Vagina (tissue), 2 donors: ENCODE data around the gene PAXX. TPM values are rescaled to one million over a fixed set of nuclear protein-coding genes. Genes with fewer than 3 reads are reported as not detected.

Source experiments
- DNase-seq, 2 donors: peaks; one replicate each; pipeline ENCODE4 v3.0.0-alpha.2; 2017; ENCODE audit errors: extremely low spot score in 2 of 2
- H3K27ac ChIP-seq: fragments of 200-600 bp; sonication (generic); one replicate; pipeline ENCODE4 v1.5.1; 2019
- H3K27me3 ChIP-seq: fragments of 200-600 bp; sonication (generic); one replicate; pipeline ENCODE4 v1.5.1; 2019
- H3K36me3 ChIP-seq, 2 donors: fragments of 200-600 bp; sonication (generic); one replicate each; pipeline ENCODE4 v1.5.1; 2017 to 2019
- H3K4me1 ChIP-seq: fragments of 200-600 bp; sonication (generic); one replicate; pipeline ENCODE4 v1.5.1; 2019
- H3K4me3 ChIP-seq, 2 donors: fragments of 200-600 bp; sonication (generic); 1 replicate in 1 of 2; 2 replicates in 1 of 2; pipeline ENCODE4 v1.5.1; 2016 to 2019
- H3K9me3 ChIP-seq: fragments of 200-600 bp; sonication (generic); one replicate; pipeline ENCODE4 v1.5.1; 2019
- POLR2A ChIP-seq, 2 donors: fragments of 450-650 bp; IDR thresholded peaks; one replicate each; pipeline ENCODE4 v1.6.1; 2017; ENCODE audit warnings: antibody characterized with exemption in 2 of 2, mild to moderate bottlenecking in 2 of 2, moderate library complexity in 2 of 2
- POLR2AphosphoS5 ChIP-seq, 2 donors: sonication (generic); formaldehyde crosslinking; IDR thresholded peaks; one replicate each; pipeline ENCODE4 v1.9.0; 2017; ENCODE audit warnings: antibody characterized with exemption in 2 of 2, mild to moderate bottlenecking in 2 of 2, low read depth in 1 of 2; ENCODE audit not compliant: insufficient read depth in 1 of 2
- intact Hi-C: fragments of 100-400 bp; cut with DNase I; formaldehyde crosslinking; loops from one replicate; pipeline ENCODE4 v1.15.1; 2023
- total RNA-seq: library from RNA; depleted of rRNA; stranded (reverse); fragments of >200 nt; gene quantifications from one replicate; pipeline ENCODE4 v1.2.3, GENCODE V29; 2016
- TF ChIP-seq, protein P1 (sequence below), 3 experiments: fragments of 450-650 bp in 2 of 3; fragments of 200-600 bp in 1 of 3; sonication (generic) in 1 of 3; IDR thresholded peaks; one replicate each; pipeline ENCODE4 v1.5.1; 2017 to 2019; ENCODE audit warnings: antibody characterized with exemption in 3 of 3, mild to moderate bottlenecking in 2 of 3, moderate library complexity in 2 of 3

The PAXX gene
- total RNA-seq = 62.9 TPM

- peaks cover 50% of the 10 kb centered on the region for H3K4me1 ChIP-seq
- no peaks in the 10 kb centered on the region for H3K27me3 ChIP-seq
- no peak for TF ChIP-seq POLR2A (IDR thresholded peaks at IDR 0.05)
- TF ChIP-seq, protein P1, sequence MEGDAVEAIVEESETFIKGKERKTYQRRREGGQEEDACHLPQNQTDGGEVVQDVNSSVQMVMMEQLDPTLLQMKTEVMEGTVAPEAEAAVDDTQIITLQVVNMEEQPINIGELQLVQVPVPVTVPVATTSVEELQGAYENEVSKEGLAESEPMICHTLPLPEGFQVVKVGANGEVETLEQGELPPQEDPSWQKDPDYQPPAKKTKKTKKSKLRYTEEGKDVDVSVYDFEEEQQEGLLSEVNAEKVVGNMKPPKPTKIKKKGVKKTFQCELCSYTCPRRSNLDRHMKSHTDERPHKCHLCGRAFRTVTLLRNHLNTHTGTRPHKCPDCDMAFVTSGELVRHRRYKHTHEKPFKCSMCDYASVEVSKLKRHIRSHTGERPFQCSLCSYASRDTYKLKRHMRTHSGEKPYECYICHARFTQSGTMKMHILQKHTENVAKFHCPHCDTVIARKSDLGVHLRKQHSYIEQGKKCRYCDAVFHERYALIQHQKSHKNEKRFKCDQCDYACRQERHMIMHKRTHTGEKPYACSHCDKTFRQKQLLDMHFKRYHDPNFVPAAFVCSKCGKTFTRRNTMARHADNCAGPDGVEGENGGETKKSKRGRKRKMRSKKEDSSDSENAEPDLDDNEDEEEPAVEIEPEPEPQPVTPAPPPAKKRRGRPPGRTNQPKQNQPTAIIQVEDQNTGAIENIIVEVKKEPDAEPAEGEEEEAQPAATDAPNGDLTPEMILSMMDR (IDR thresholded peaks at IDR 0.05) = no peak
- peak in 1 of 2 donors; percentile 53 for TF ChIP-seq POLR2AphosphoS5 (IDR thresholded peaks at IDR 0.05; ENCODE audit: insufficient read depth in 1 of 2, low read depth in 1 of 2)
- intact Hi-C loops = no loop called here
- H3K9me3 ChIP-seq = no peaks in the 10 kb centered on the region
- peak within 1 kb of the TSS; percentile 61 to 91 for H3K4me3 ChIP-seq
- no peak for DNase-seq
- peak within 1 kb of the TSS; percentile 83 for H3K27ac ChIP-seq
- H3K36me3 ChIP-seq = no peaks in the 10 kb centered on the region
Observed at GRCh38 chr9:136991993-136992818, at the start of gene PAXX. Gene PAXX, plus strand, starts transcription at chr9:136992422. Its CDS starts 22 bp downstream, at chr9:136992444.

GRCh38 chr9:136942881-136943230 is 49.4 kb upstream of the PAXX start:
- intact Hi-C loops = loop anchor here (5.0 kb wide), 1 partner anchor 84 kb away; the partner anchor contains the start of gene ABCA2
- Histone ChIP-seq H3K27ac (no peak overlapping the region), H3K9me3 (no peaks in the 10 kb centered on the region), H3K27me3 (no peaks in the 10 kb centered on the region), H3K4me1 (peaks cover 32% of the 10 kb centered on the region), H3K4me3 (peak overlapping the region; percentile 60 to 83), H3K36me3 (peaks cover 0 to 38% of the 10 kb centered on the region in 2 donors)
- TF ChIP-seq, protein P1 (IDR thresholded peaks at IDR 0.05) = no peak
- no peak for TF ChIP-seq POLR2AphosphoS5 (IDR thresholded peaks at IDR 0.05; ENCODE audit: insufficient read depth in 1 of 2, low read depth in 1 of 2)
- no peak for TF ChIP-seq POLR2A (IDR thresholded peaks at IDR 0.05)
- DNase-seq = no peak

GRCh38 chr9:136943291-136944211 is 48.7 kb upstream of the PAXX start:
- no peaks in the 10 kb centered on the region for H3K9me3 ChIP-seq
- peaks cover 0 to 38% of the 10 kb centered on the region in 2 donors for H3K36me3 ChIP-seq
- DNase-seq = no peak
- H3K4me3 ChIP-seq = peak overlapping the region; percentile 60 to 83
- no peaks in the 10 kb centered on the region for H3K27me3 ChIP-seq
- peak overlapping the region; percentile 77 for H3K27ac ChIP-seq
- peaks cover 36% of the 10 kb centered on the region for H3K4me1 ChIP-seq
- TF ChIP-seq, protein P1 (IDR thresholded peaks at IDR 0.05) = no peak
- TF ChIP-seq POLR2AphosphoS5 (IDR thresholded peaks at IDR 0.05; ENCODE audit: insufficient read depth in 1 of 2, low read depth in 1 of 2) = peak in 1 of 2 donors; percentile 41
- intact Hi-C loops = loop anchor here (2.0 to 5.0 kb wide), 2 partner anchors 84 to 95 kb away; partner anchors contain the start of genes ABCA2 and PHPT1

- H3K4me1 ChIP-seq = peaks cover 42% of the 10 kb centered on the region
- H3K4me3 ChIP-seq = peak overlapping the region; percentile 60 to 83
- intact Hi-C loops = loop anchor here (2.0 to 5.0 kb wide), 2 partner anchors 83 to 95 kb away; partner anchors contain the start of genes ABCA2 and PHPT1
- DNase-seq = no peak
- H3K27ac ChIP-seq = peak overlapping the region; percentile 77
- peaks cover 0 to 38% of the 10 kb centered on the region in 2 donors for H3K36me3 ChIP-seq
- TF ChIP-seq POLR2AphosphoS5 (IDR thresholded peaks at IDR 0.05; ENCODE audit: insufficient read depth in 1 of 2, low read depth in 1 of 2) (no peak), POLR2A (IDR thresholded peaks at IDR 0.05) (no peak)
- TF ChIP-seq, protein P1 (IDR thresholded peaks at IDR 0.05) = no peak
- no peaks in the 10 kb centered on the region for H3K27me3 ChIP-seq
- no peaks in the 10 kb centered on the region for H3K9me3 ChIP-seq
Observed at GRCh38 chr9:136944212-136944518, 48.1 kb upstream of the PAXX start.
